T-helper 1 cell (primary cell): ENCODE results near the gene RDX.
A peak's percentile ranks its signal among the peaks of the same experiment; 100 is the strongest.
"Not testable (repeated sequence)": the region's sequence is repeated elsewhere in the genome, so short reads cannot be mapped to it uniquely, and the experiment has no call there.

Experiments used
- DNase-seq, 5 donors: peaks; one replicate each; pipeline ENCODE4 v3.0.0-alpha.2; 2012 to 2020
- total RNA-seq, 4 donors: gene quantifications; one replicate each; lab custom pipeline; 2026; lab: John Stamatoyannopoulos, UW

RDX gene
- total RNA-seq: 19.0 to 36.1 (median 26.0) reads per million in 4 donors

DNA sequence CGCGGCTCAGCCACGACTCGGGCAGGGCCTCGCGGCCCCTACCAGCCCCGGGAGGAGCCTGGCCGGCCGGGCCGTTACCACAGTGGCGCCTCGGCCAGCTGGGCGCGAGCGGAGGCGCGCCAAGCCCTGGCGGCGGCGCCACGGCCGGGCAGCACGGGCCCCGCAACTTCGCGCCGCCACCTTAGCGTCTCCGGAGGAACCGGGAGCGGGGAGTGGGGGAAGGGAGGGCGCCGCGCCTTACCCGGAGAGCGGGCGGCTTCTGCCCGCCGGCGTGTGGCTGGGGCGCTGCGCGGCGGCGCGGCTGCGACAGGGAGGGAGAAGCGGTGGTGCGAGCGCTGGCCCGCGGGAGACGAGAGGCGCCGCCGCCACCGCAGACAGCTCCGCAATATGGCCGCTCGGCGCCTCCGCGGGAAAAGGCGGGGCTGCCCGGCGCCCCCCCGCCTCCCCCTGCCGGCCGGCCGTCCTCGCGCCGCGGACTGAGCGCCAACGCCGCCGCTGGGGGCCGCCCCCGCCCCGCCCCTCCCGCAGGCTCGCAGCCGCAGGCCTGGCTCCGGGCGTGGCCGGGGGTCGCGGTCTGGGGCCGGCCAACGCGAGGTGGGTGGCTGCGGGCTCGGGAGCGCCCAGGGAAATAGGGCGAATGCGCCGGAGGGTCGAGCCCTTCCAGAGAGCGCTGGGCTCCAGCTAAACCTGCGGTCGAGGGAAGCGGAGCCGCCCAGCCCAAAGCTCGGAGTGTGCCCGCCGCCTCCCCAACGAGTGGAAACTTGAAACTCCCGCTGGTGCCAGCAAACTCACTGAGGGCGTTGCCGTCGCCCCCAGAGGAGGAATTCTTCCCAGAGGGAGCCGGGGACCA is at the start of gene RDX:
RDX (minus strand) TSS at position 389 of the 850 bp plus-strand sequence. CDS start 16,922 bp downstream, outside the sequence.
- peak; percentile 39 to 71 (median 50) for DNase-seq

DNA sequence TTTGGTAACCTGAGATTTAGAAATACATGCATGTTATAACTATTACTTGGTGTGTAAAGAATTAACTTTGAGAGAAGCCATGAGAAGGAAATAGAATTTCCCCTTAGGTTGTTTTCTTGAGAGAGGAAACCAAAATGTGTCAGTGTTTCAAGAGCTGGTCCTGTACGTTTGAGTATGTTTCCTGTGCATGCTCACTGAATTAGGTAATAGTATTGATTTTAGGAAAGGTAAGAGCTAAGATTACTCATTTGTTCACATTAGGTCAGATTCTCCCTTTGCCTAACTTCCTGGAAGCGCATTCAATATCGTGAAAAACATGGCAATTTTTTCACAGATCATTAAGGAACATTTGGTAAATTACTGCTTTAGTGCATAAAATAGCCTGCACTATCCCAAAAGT is 49.3 kb upstream of the RDX start:
- peak in 1 of 5 donors; percentile 87 for DNase-seq

DNA sequence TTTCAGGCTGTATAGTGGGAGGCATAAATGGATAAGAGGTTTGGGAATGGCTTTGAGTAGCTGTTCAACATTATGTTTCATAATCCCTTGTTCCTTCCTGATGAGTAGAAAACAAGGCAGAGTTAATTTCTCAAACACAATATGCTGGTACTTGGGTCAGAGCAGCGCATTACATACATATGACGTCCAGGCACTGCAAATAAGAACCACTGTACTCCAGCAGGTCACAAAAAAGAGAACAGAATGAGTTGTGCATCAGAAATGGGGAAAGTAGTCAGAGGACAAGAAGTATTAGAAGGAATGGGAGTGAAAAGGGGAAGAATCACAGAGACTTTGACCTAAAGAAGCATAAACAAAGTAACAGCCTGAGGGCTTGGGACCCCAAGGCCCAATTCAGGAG is 44.0 kb upstream of the RDX start:
- DNase-seq: no peak

DNA sequence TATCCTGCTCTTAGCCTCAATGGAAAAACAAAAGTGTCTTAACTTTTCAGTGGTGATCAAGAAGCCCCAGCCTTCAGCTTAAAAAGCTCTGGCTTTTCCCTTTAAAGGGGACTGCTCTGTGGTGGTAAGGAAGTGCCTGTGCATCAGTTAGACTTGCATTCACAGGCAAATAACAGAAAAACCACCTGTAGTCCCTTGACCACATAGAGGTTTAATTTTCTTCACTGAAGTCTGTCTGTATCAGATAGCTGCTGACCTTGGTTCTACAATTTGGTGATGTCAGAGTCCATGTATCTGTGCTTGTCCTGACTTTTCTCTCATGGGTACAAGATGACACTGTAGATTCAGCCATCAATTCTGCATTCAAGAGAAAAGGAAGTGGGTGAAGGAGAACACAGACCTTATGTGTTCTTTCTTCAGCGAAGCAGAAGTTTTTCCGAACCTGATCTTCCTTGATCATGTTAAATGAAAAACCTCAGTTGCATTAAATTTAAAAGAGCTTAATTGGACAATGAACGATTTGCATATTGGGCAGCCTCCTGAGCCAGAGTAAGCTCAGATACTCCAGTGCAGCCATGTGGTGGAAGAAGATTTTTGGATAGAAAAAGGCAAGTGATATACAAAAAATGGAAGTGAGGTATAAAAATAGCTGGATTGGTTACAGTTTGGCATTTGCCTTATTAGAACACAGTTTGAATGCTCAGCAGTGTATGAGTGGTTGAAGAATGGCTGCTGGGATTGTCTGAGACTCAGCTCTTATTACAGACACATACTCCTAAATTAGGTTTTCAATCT is 43.2 kb upstream of the RDX start:
- DNase-seq: no peak

DNA sequence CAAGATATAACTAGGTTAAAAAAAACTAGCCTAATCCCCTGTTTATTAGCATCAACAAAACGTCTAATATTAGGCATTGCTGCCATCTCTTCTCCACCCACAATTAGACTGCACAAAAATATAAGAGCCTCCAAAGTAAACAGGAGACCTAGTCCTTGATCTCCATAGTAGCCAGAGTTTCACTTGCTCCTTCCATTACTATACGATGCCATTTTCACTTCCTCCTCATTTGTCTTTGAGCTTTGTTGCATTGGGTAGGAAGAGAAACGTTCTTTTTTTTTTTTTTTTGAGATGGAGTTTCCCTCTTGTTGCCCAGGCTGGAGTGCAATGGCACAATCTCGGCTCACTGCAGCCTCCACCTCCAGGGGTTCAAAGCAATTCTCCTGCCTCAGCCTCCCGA is 42.3 kb upstream of the RDX start:
- no peak for DNase-seq

DNA sequence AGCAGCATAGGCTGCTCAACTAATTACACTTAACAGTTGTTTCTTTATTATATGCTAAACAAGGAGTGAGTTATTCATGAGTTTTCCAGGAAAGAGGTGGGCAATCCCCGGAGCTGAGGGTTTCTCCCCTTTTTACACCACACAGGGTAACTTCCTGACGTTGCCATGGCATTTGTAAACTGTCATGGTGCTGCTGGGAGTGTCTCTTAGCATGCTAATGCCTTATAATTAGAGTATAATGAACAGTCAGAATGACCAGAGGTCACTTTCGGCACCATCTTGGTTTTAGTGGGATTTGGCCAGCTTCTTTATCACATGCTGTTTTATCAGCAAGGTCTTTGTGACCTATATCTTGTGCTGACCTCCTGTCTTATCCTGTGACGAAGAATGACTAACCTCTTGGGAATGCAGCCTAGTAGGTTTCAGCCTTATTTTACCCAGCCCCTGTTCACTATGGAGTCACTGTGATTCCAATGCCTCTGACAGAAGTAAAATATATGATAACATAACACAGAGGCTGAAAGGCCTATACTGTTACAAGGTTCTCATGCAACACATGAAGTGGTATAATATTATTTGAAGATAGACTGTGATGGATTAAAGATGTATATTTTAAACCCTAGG is 41.3 kb upstream of the RDX start:
- DNase-seq: peak in 1 of 5 donors; percentile 79

DNA sequence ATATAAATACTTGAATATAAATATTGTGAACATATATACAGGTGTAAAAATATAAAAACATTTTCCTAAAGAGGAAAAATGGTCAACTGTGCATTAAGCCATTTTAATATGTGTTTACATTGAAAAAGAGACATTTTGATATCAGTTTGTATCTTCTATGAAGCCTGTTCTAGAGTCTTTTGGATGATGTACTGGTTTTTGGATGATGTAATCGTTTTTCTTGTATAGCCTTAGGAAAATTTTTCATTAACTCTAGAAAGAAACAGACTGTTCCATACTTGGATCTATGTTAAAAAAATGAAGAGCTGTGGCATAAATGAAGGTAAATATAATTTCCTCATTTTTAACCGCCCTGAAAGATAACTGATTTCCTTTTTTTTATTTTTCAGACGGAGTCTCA is 39.6 kb upstream of the RDX start:
- no peak for DNase-seq

DNA sequence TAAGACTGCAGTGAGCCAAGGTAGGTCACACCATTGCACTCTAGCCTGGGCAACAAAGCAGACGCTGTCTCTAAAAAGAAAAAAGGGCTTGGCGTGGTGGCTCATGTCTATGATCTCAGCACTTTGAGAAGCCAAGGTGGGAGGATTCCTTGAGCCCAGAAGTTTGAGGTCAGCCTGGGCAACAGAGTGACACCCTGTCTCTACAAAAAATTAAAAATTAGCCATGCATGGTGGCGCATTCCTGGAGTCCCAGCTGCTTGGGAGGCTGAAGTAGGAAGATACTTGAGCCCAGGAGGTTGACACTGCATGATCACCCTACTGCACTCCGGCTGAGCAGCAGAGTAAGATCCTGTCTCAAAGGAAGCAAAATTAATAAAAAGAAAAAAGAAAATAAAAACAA is 38.9 kb upstream of the RDX start:
- DNase-seq: no peak

DNA sequence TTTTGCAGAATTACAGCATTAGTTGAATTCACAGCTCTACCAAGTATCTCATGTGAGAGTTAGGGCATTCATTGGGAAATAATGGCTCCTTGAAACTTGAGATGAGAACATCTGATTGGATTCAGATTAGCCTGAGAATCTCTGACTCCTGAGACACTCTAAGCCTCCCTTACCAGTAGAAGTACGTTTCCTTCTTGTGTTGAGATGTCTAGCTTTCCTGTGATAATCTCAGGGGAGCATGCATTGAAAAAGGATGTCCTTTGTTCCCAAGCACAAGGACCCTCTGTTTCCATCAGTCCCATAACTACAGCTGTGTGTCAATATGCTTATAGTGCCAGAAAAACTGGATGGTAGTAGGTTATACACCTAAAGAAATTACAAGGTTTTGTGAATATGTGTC is 35.2 kb upstream of the RDX start:
- DNase-seq: no peak

DNA sequence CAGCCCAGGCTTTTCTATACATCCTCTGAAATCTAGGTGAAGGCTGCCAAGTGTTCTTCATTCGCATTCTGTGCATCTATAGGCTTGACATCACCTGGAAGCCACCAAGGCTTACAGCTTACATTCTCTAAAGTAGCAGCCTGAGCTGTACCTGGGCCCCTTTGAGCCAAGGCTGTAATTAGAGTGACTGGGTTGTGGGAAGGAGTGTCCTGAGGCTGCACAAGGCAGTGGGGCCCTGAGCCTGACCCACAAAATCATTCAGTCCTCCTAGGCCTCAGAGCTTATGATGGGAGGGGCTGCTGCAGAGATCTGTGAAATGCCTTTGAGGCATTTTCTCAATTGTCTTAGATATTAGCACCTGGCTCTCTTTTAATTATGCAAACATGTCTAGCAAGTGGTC is 33.0 kb upstream of the RDX start:
- no peak for DNase-seq

DNA sequence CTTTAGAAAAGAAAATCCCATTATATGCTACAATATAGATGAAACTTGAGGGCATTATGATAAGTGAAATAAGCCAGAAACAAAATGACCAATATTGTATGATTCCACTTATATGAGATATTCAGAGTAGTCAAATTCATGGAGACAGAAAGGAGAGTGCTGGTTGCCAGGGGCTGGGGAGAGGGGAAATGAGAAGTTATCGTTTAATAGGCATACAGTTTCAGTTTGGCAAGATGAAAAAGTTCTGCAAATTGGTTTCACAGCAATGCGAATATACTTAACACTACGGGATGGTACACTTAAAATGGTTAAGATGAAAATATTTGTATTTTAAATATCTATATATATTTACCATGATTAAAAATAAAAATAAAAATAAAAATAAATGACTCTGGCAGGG is 31.1 kb upstream of the RDX start:
- no peak for DNase-seq

DNA sequence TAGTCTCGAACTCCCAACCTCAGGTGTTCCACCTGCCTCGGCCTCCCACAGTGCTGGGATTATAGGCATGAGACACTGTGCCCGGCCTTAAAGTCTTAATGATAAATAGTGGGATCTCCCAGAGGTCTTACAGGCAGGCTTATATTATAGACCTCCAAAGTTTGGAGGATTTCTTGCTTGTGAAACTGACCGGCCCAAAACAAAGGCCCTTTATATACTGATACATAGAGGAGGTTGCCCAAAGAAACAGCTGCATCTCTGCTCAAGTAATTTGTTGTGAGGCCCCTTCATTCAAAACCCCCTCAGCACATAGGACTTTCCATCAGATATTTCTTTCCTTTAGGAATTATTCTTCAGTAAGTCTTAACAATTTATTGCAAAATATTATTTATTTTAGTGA is 27.4 kb upstream of the RDX start:
- no peak for DNase-seq

DNA sequence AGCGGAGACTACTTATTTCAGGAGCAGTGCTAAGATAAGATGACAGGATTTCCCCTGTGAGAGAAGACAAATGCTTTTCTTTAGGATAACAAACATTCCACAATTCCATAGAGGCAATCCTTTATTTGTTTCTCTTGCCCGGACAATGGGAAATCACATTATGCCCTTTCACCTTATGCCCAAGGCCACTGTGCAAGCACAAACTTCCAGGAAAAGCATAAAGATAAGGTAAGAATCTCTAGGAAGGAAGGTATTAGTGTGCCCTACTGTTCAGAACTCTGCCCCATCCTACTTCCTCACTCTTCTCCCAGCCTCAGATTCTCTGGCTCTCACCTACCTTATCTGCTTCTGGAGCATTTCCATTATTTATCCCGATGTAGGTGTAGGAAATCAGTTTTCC is 23.1 kb upstream of the RDX start:
- DNase-seq: no peak

DNA sequence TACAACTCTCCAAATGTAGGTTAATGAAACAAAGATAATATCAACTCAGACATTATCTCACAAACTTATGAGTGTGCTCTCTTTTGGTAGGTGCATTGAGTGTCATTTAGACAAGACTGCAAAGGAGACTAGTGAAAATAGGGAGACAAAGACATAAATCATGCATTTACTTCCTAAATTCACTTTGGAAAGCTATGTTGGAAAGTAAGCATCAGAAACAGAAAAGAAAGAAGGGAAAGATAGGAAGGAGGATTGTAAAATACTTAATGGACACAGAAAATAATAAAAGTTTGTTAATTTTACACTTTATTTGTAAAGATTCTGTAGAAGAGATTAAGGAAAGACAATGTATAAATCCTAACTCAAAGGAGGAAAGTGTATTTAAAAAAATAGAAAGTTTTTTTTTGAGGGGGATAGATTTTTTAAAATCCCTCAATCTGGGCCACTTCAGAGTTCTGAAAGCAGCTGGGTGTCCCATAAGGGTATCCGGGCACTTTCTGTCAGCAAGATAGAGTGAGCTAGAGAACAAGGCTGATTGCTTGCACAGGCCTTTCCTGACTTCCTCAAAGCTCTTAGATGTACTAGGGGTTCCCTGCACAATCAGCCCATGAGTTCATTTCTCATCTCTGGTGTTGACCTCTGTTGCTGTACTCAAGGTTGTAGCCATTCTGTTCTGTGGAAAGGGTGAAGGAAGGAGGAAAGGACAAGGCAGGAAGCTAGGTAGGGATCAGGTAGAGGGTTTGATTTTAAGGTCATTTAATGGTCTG is 22.4 kb upstream of the RDX start:
- DNase-seq: no peak

DNA sequence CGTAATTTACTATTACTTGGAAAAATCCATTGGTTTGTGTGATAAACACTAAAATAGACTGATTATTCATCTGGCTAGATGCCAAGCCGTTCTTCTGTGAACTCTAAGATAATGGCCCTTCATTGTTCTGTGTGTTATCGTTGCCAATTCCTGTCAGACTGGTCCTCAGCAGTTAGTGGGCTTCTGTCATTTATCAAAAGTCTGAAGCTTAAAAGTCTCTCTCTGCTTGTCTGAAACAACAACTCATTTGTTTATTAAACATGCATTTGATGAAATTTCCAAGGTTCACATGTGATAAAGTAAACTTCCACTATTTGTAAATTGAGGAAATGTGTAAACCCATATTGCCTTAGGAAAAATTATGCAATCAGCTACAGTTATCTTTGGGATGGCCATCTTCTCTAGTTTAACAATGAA is 21.1 kb upstream of the RDX start:
- DNase-seq: no peak

DNA sequence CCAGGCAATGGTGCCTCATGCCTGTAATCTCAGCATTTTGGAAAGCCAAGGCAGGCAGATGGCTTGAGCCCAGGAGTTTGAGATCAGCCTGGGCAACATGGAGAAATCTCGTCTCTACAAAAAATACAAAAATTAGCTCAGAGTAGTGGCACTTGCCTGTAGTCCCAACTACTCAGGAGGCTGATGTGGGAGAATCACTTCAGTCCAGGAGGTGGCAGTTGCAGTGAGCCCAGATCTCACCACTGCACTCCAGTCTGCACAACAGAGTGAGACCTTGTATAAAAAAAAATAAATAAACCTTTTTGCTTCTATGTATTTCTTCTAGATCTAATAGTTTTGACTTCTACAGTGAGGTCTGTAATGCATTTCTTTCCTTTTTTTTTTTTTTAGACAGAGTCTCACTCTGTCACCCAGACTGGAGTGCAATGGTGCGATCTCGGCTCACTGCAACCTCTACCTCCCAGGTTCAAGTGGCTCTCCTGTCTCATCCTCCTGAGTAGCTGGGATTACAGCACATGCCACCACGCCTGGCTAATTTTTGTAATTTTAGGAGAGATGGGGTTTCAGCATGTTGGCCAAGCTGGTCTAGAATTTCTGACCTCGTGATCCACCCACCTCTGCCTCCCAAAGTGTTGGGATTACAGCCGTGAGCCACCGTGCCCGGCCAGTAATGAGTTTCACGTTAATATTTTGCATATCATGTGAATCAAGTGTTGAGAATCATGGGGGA is 18.1 kb upstream of the RDX start:
- DNase-seq: no peak

DNA sequence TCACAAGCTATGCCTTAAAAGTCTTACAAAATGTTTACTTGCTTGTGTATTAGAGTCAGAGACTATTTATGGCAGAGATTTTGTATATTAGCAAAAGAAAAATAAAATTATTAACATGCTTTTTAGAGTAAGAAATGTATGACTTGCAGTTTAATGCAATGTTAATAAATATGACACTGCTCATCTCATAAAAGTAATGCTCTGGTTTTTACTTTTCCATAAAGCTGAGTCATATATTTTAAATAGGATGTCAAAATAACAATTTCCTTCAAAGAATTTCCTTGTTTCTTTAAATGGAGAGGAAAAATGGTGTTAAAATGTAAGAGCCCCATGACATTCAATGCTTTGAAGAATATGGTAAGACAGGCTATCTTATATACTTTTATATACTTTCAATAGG is 16.3 kb upstream of the RDX start:
- DNase-seq: no peak

DNA sequence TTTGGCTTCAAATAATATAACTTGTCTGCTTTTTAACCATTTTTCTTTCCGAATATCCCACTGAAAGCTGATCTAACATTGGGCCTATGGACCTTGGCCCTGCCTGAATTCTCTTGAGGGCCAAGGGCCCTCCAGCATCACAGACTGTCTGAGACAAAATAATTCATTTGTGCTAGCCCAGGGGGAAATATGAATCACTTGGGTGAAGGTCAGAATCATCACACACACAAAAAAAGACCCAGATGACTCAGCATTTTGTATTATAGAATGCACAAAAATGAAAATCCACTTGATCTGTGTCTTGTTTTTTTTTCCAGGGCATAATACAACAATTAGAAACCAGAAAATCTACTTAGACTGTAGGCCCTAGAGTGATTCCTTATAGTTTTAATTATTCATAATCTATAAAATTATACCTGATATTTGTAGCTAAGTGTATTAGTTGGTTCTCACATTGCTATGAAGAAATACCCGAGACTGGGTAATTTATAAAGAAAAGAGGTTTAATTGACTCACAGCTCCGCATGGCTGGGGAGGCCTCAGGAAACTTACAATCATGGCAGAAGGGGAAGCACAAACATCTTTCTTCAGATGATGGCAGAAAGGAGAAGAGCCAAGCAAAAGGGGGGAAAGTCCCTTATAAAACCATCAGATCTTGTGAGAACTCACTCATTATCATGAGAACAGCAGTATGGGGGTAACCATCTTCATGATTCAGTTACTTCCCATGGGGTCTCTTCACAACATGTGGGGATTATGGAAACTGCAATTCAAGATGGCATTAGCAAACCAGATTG is 15.6 kb upstream of the RDX start:
- peak in 1 of 5 donors; percentile 45 for DNase-seq

DNA sequence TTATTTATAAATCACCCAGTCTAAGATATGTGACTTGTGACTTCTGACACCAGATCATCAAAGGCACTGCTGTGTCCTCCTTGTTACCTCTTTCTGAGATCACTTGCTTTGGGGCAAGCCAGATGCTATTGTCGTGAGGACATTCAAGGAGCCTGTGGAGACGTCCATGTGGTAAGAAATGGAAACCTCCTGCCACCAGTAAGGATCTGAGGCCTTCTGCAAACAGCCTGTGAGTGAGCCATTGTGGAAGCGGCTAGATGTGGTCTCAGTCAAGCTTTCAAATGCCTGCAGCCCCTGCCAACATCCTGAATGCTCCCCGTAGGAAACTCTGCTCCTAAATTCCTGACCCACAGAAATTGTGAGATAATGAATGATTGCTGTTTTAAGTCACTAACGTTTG is 11.7 kb upstream of the RDX start:
- no peak for DNase-seq

DNA sequence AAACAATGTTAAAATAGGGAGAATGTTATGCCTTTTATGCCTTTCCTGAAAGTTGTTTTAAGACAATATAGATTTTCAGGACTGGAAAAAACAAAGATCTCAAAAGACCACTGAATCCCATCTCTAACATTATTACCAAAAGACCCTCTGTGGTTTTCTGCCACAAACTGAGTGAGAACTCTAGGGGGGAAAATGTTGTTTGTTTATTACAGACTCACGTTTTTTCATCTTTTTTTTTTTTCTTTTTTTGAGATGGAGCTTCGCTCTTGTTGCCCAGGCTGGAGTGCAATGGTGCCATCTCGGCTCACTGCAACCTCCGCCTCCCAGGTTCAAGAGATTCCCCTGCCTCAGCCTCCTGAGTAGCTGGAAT is 9.6 kb upstream of the RDX start:
- DNase-seq: not testable (repeated sequence)
